Measurements from ENCODE around the gene HELT.

DNA sequence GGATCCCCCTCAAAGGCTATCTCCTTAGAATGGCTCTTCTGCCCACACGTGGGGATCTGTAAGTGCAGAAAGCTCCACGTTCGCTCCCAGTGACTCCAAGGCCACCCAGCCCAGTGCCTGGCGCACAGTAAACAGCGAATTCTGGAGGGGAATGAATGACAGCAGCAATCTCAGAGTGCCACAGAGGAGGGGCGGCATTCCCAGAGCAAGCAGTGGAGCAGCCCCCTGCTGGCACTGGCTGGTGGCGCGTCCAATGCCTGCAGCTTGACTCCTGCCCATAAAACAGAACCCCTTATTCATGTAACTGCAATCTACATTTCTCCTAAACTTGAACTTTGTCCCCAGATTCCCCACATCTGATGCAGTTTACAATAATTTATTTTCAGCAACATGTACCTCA, 6.9 kb upstream of the HELT start:
- TF ChIP-seq CTCF (IDR thresholded peaks at IDR 0.05; ENCODE audit: extremely low read depth in 1 of 2, insufficient read depth in 1 of 2, low read depth in 1 of 2, low read length in 2 of 2) (peak; percentile 50 to 81), POLR2AphosphoS5 (IDR thresholded peaks at IDR 0.05; ENCODE audit: insufficient read depth, low read depth, low read length) (no peak), GATA2 (IDR thresholded peaks at IDR 0.05; ENCODE audit: insufficient read depth, insufficient read length, low read depth, low read length) (no peak), POLR2A (IDR thresholded peaks at IDR 0.05; ENCODE audit: low read depth, low read length) (no peak), EZH2 (IDR thresholded peaks at IDR 0.05; ENCODE audit: borderline replicate concordance, low read depth, low read length, severe bottlenecking) (no peak), JUN (IDR thresholded peaks at IDR 0.05; ENCODE audit: borderline replicate concordance, insufficient read depth, insufficient read length, low read depth) (no peak), FOS (IDR thresholded peaks at IDR 0.05; ENCODE audit: borderline replicate concordance, insufficient read depth, low read length) (no peak)
- TF ChIP-seq, protein P1, sequence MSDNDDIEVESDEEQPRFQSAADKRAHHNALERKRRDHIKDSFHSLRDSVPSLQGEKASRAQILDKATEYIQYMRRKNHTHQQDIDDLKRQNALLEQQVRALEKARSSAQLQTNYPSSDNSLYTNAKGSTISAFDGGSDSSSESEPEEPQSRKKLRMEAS (IDR thresholded peaks at IDR 0.05; ENCODE audit: insufficient read depth, insufficient read length): no peak

Measured in endothelial cell of umbilical vein (primary cell).